ENCODE measurements around the gene TENT5C.

DNA sequence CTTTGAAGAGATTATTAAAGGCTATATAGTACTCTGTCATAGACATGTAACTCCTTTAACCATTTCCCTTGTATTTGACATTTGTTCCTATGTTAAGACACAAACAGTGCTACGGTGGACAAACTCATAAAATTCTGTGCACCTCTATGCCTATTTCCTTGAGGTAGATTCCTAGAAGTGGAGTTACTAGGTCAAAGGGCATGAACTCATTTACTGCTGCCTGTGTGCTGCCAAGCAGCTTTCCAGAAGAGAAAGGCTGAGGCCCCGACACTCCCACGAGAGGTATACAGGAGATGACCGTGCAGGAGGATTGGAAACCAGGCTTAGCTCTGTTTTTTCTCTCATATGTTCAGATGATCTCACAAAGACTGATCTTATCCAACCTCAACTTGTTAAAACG, 34.4 kb upstream of the TENT5C start:
- TF ChIP-seq, protein P1, sequence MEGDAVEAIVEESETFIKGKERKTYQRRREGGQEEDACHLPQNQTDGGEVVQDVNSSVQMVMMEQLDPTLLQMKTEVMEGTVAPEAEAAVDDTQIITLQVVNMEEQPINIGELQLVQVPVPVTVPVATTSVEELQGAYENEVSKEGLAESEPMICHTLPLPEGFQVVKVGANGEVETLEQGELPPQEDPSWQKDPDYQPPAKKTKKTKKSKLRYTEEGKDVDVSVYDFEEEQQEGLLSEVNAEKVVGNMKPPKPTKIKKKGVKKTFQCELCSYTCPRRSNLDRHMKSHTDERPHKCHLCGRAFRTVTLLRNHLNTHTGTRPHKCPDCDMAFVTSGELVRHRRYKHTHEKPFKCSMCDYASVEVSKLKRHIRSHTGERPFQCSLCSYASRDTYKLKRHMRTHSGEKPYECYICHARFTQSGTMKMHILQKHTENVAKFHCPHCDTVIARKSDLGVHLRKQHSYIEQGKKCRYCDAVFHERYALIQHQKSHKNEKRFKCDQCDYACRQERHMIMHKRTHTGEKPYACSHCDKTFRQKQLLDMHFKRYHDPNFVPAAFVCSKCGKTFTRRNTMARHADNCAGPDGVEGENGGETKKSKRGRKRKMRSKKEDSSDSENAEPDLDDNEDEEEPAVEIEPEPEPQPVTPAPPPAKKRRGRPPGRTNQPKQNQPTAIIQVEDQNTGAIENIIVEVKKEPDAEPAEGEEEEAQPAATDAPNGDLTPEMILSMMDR (optimal IDR thresholded peaks at IDR 0.05 in 1 of 3, IDR thresholded peaks at IDR 0.05 in 1 of 3, conservative IDR thresholded peaks at IDR 0.05 in 1 of 3; ENCODE audit: extremely low read depth in 1 of 3, insufficient read depth in 2 of 3, low read length in 3 of 3), result no peak
- TF ChIP-seq EZH2 (IDR thresholded peaks at IDR 0.05; ENCODE audit: low read length), result no peak
